Common myeloid progenitor, CD34-positive (primary cell): ENCODE data around the gene SEPHS1.
"Not testable (repeated sequence)": the region's sequence is repeated elsewhere in the genome, so short reads cannot be mapped to it uniquely, and the experiment has no call there.

ENCODE experiments used
- CTCF ChIA-PET: fragments of 350-600 bp; sonication (Branson Sonifier 250); formaldehyde crosslinking; loops from one replicate; lab custom pipeline; 2021; ENCODE audit warnings: antibody characterized with exemption; lab: Charles Lee
- POLR2A ChIA-PET: fragments of 350-600 bp; sonication (Branson Sonifier 250); formaldehyde crosslinking; loops from one replicate; lab custom pipeline; 2021; ENCODE audit warnings: antibody characterized with exemption; lab: Charles Lee
- DNase-seq, 3 donors: peaks; one replicate each; pipeline versions ENCODE4 v3.0.0 to v3.0.0-alpha.2; 2013
- H3K27ac ChIP-seq, 2 experiments: 1 replicate in 1 of 2; 2 replicates in 1 of 2; pipeline ENCODE4 v1.7.0; 2013; ENCODE audit warnings: inconsistent platforms in 2 of 2, low read length in 2 of 2, mild to moderate bottlenecking in 2 of 2, low read depth in 1 of 2, moderate library complexity in 1 of 2; ENCODE audit not compliant: severe bottlenecking in 2 of 2, insufficient read depth in 1 of 2, poor library complexity in 1 of 2
- H3K27me3 ChIP-seq, 5 experiments: replicated peaks in 2 of 5; 1 replicate in 3 of 5; 2 replicates in 2 of 5; pipeline versions ENCODE4 v1.6.1 to v1.7.0; 2013; ENCODE audit warnings: low read length in 4 of 5, mild to moderate bottlenecking in 2 of 5, moderate library complexity in 2 of 5, inconsistent platforms in 1 of 5; ENCODE audit not compliant: insufficient read depth in 5 of 5, control insufficient read depth in 4 of 5
- H3K36me3 ChIP-seq, 4 experiments: 1 replicate in 2 of 4; 2 replicates in 2 of 4; pipeline versions ENCODE4 v1.6.1 to v1.7.0; 2013; ENCODE audit warnings: low read length in 3 of 4, control low read depth in 1 of 4, mild to moderate bottlenecking in 1 of 4; ENCODE audit not compliant: control insufficient read depth in 4 of 4, insufficient read depth in 4 of 4
- H3K4me1 ChIP-seq, 4 experiments: 1 replicate in 3 of 4; 2 replicates in 1 of 4; pipeline versions ENCODE4 v1.6.1 to v1.7.1; 2013; ENCODE audit warnings: low read length in 3 of 4, mild to moderate bottlenecking in 3 of 4, control low read depth in 1 of 4, inconsistent platforms in 1 of 4, moderate library complexity in 1 of 4; ENCODE audit not compliant: control insufficient read depth in 4 of 4, insufficient read depth in 4 of 4; ENCODE audit errors: control extremely low read depth in 1 of 4
- H3K4me3 ChIP-seq, 7 experiments: 1 replicate in 4 of 7; 2 replicates in 3 of 7; pipeline versions ENCODE4 v1.5.1 to v1.7.0; 2013; ENCODE audit warnings: mild to moderate bottlenecking in 7 of 7, low read length in 6 of 7, moderate library complexity in 6 of 7, inconsistent platforms in 2 of 7, low read depth in 2 of 7, control low read depth in 1 of 7; ENCODE audit not compliant: insufficient read depth in 4 of 7, control insufficient read depth in 1 of 7; ENCODE audit errors: extremely low read depth in 1 of 7
- H3K9me3 ChIP-seq, 5 experiments: 1 replicate in 4 of 5; 2 replicates in 1 of 5; pipeline versions ENCODE4 v1.6.1 to v1.7.1; 2013; ENCODE audit warnings: low read length in 4 of 5, mild to moderate bottlenecking in 2 of 5, inconsistent platforms in 1 of 5, low read depth in 1 of 5, moderate library complexity in 1 of 5; ENCODE audit not compliant: control insufficient read depth in 4 of 5, insufficient read depth in 2 of 5; ENCODE audit errors: control extremely low read depth in 1 of 5
- WGBS: methylation state at CpG from one replicate; pipeline ENCODE4 v1.1.5; 2013; ENCODE audit not compliant: insufficient coverage; 5-methylcytosine and 5-hydroxymethylcytosine counted together

The SEPHS1 gene

GRCh38 chr10:13390604-13391522, 42.8 kb upstream of the SEPHS1 start:
- H3K4me3 ChIP-seq = peak overlapping the region in 1 of 7 experiments; percentile 34
- H3K4me1 ChIP-seq = no peaks in the 10 kb centered on the region
- ChIA-PET POLR2A (no interaction called here), CTCF (interaction anchor here (1.3 to 2.1 kb wide), 3 partner anchors 14 to 49 kb away, joined by 3 to 5 read pairs (median 4); no protein-coding TSS in a partner anchor)
- DNase-seq = peak; percentile 53 to 83 (median 81)
- 41% methylated on average over 13 of the region's 20 CpGs for whole genome bisulfite sequencing
- no peaks in the 10 kb centered on the region for H3K27me3 ChIP-seq
- H3K9me3 ChIP-seq = no peaks in the 10 kb centered on the region
- H3K36me3 ChIP-seq = no peaks in the 10 kb centered on the region
- H3K27ac ChIP-seq = no peak overlapping the region

GRCh38 chr10:13388478-13389230, 40.6 kb upstream of the SEPHS1 start:
- 100% methylated on average over 1 of the region's 3 CpGs for WGBS
- Histone ChIP-seq H3K27ac (no peak overlapping the region), H3K4me3 (no peak overlapping the region), H3K27me3 (peaks cover 0 to 6% (median 0%) of the 10 kb centered on the region in 5 experiments), H3K9me3 (no peaks in the 10 kb centered on the region), H3K36me3 (no peaks in the 10 kb centered on the region), H3K4me1 (no peaks in the 10 kb centered on the region)
- no peak for DNase-seq
- CTCF ChIA-PET = interaction anchor here (0.7 to 1.8 kb wide), 5 partner anchors 12 to 148 kb away, joined by 3 to 7 read pairs (median 4); no protein-coding TSS in a partner anchor
- POLR2A ChIA-PET = no interaction called here

GRCh38 chr10:13386021-13386420, 37.9 kb upstream of the SEPHS1 start:
- H3K27me3 ChIP-seq = peaks cover 0 to 26% (median 0%) of the 10 kb centered on the region in 5 experiments
- H3K4me3 ChIP-seq = no peak overlapping the region
- no peaks in the 10 kb centered on the region for H3K36me3 ChIP-seq
- H3K9me3 ChIP-seq = no peaks in the 10 kb centered on the region
- H3K27ac ChIP-seq = no peak overlapping the region
- 100% methylated on average over 3 of the region's 7 CpGs for WGBS
- H3K4me1 ChIP-seq = peaks cover 0 to 12% (median 8%) of the 10 kb centered on the region in 4 experiments
- POLR2A ChIA-PET = interaction anchor here (0.7 kb wide), 1 partner anchor 47 kb away, joined by 3 read pairs; no protein-coding TSS in a partner anchor
- DNase-seq = no peak
- CTCF ChIA-PET = interaction anchor here (0.8 to 3.3 kb wide), 2 partner anchors 10 to 54 kb away, joined by 6 to 12 read pairs; no protein-coding TSS in a partner anchor

GRCh38 chr10:13383399-13383761, 35.3 kb upstream of the SEPHS1 start:
- H3K36me3 ChIP-seq = no peaks in the 10 kb centered on the region
- no peak overlapping the region for H3K27ac ChIP-seq
- peaks cover 0 to 12% (median 8%) of the 10 kb centered on the region in 4 experiments for H3K4me1 ChIP-seq
- CTCF ChIA-PET = interaction anchor here (0.6 to 3.3 kb wide), 5 partner anchors 11 to 57 kb away, joined by 3 to 12 read pairs (median 4); no protein-coding TSS in a partner anchor
- H3K4me3 ChIP-seq = peak overlapping the region in 6 of 7 experiments; percentile 46 to 77 (median 58)
- DNase-seq = no peak
- H3K27me3 ChIP-seq = peaks cover 0 to 26% (median 0%) of the 10 kb centered on the region in 5 experiments
- WGBS = 22% methylated on average over 18 of the region's 18 CpGs
- POLR2A ChIA-PET = no interaction called here
- no peaks in the 10 kb centered on the region for H3K9me3 ChIP-seq

GRCh38 chr10:13382703-13383398, 34.8 kb upstream of the SEPHS1 start:
- H3K4me3 ChIP-seq = peak overlapping the region in 6 of 7 experiments; percentile 46 to 77 (median 58)
- H3K4me1 ChIP-seq = peaks cover 0 to 12% (median 8%) of the 10 kb centered on the region in 4 experiments
- H3K27me3 ChIP-seq = peaks cover 0 to 26% (median 0%) of the 10 kb centered on the region in 5 experiments
- ChIA-PET POLR2A (no interaction called here), CTCF (interaction anchor here (0.6 to 2.4 kb wide), 6 partner anchors 10 to 67 kb away, joined by 3 to 13 read pairs (median 4); no protein-coding TSS in a partner anchor)
- H3K36me3 ChIP-seq = no peaks in the 10 kb centered on the region
- H3K27ac ChIP-seq = no peak overlapping the region
- peak in 2 of 3 donors; percentile 63 to 71 for DNase-seq
- under 1% methylated on average over 18 of the region's 23 CpGs for WGBS
- no peaks in the 10 kb centered on the region for H3K9me3 ChIP-seq

GRCh38 chr10:13379061-13379460, 31.0 kb upstream of the SEPHS1 start:
- peaks cover 0 to 23% (median 0%) of the 10 kb centered on the region in 5 experiments for H3K27me3 ChIP-seq
- CTCF ChIA-PET = interaction anchor here (9.1 kb wide), 1 partner anchor 62 kb away, joined by 107 read pairs; no protein-coding TSS in a partner anchor
- peaks cover 0 to 13% (median 8%) of the 10 kb centered on the region in 4 experiments for H3K4me1 ChIP-seq
- DNase-seq, H3K9me3 ChIP-seq, H3K36me3 ChIP-seq, H3K27ac ChIP-seq, POLR2A ChIA-PET, H3K4me3 ChIP-seq: not testable (repeated sequence)
- WGBS = no CpG with 5 or more reads among the region's 4 CpGs
